ENCODE results near the gene HNRNPL. TPM values are rescaled to one million over a fixed set of nuclear protein-coding genes. Genes with fewer than 3 reads are reported as not detected.
"Not testable (repeated sequence)": the region's sequence is repeated elsewhere in the genome, so short reads cannot be mapped to it uniquely, and the experiment has no call there.

HNRNPL gene
- total RNA-seq, 1 donor from 2014 or later: 443 TPM

- Mint-ChIP-seq H3K4me1 (peaks cover 19% of the 10 kb centered on the region), H3K9me3 (no peaks in the 10 kb centered on the region), H3K4me3 (peak overlapping the region; percentile 73), H3K27me3 (ENCODE audit: low read depth) (no peaks in the 10 kb centered on the region), H3K36me3 (peaks cover 18% of the 10 kb centered on the region), H3K27ac (peak overlapping the region; percentile 97)
- no peak for DNase-seq (ENCODE audit: low spot score in 2 of 2, unreplicated experiment in 2 of 2)
- TF ChIP-seq, protein P1, sequence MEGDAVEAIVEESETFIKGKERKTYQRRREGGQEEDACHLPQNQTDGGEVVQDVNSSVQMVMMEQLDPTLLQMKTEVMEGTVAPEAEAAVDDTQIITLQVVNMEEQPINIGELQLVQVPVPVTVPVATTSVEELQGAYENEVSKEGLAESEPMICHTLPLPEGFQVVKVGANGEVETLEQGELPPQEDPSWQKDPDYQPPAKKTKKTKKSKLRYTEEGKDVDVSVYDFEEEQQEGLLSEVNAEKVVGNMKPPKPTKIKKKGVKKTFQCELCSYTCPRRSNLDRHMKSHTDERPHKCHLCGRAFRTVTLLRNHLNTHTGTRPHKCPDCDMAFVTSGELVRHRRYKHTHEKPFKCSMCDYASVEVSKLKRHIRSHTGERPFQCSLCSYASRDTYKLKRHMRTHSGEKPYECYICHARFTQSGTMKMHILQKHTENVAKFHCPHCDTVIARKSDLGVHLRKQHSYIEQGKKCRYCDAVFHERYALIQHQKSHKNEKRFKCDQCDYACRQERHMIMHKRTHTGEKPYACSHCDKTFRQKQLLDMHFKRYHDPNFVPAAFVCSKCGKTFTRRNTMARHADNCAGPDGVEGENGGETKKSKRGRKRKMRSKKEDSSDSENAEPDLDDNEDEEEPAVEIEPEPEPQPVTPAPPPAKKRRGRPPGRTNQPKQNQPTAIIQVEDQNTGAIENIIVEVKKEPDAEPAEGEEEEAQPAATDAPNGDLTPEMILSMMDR (IDR thresholded peaks at IDR 0.05; ENCODE audit: unreplicated experiment): no peak
These were observed 19.6 kb downstream of the HNRNPL start for GRCh38 chr19:38830039-38830733.

GRCh38 chr19:38829203-38829602 lies 20.6 kb downstream of the HNRNPL start:
- not testable (repeated sequence) for DNase-seq (ENCODE audit: low spot score in 2 of 2, unreplicated experiment in 2 of 2)
- H3K4me1 Mint-ChIP-seq: peaks cover 25% of the 10 kb centered on the region

DNA sequence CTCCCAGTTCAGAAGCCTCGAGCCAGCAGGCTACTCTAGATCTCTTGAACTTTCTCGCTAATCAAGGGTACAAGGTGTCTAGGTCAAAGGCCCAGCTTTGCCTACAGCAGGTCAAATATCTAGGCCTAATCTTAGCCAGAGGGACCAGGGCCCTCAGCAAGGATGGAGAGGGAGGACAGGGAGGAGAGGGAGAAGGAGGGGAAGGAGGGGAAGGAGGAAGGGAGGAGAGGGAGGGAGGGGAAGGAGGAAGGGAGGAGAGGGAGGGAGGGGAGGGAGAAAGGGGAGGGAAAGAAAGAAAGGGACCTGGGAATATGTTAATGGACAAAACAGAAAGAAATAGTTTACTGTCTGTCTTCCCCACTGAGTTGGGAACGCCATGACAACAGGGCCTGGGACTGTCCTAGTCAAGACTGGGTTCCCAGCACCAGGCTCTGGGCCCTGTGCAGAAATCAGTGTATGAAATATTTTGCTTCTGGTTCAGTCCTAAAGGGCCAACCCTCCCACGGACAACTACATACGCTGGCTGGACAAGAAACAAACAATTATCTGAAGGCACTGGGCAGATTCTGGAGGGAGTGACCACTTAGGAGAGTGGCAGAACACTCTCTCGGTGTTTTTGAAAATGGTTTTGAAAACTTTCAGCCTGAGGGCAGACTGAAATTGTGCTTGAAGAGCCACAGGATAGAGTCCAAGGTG lies 22.8 kb downstream of the HNRNPL start:
- TF ChIP-seq, protein P1 (IDR thresholded peaks at IDR 0.05; ENCODE audit: unreplicated experiment): no peak
- peaks cover 35% of the 10 kb centered on the region for H3K36me3 Mint-ChIP-seq
- no peaks in the 10 kb centered on the region for H3K9me3 Mint-ChIP-seq
- H3K4me1 Mint-ChIP-seq: peaks cover 28% of the 10 kb centered on the region
- H3K27ac Mint-ChIP-seq: no peak overlapping the region
- no peaks in the 10 kb centered on the region for H3K27me3 Mint-ChIP-seq (ENCODE audit: low read depth)
- no peak for DNase-seq (ENCODE audit: low spot score in 2 of 2, unreplicated experiment in 2 of 2)
- no peak overlapping the region for H3K4me3 Mint-ChIP-seq

More at GRCh38 chr19:38829203-38829602, 20.6 kb downstream of the HNRNPL start:
- H3K4me3 Mint-ChIP-seq; H3K27ac Mint-ChIP-seq; H3K27me3 Mint-ChIP-seq (ENCODE audit: low read depth); H3K9me3 Mint-ChIP-seq: not testable (repeated sequence)
- peaks cover 18% of the 10 kb centered on the region for H3K36me3 Mint-ChIP-seq

DNA sequence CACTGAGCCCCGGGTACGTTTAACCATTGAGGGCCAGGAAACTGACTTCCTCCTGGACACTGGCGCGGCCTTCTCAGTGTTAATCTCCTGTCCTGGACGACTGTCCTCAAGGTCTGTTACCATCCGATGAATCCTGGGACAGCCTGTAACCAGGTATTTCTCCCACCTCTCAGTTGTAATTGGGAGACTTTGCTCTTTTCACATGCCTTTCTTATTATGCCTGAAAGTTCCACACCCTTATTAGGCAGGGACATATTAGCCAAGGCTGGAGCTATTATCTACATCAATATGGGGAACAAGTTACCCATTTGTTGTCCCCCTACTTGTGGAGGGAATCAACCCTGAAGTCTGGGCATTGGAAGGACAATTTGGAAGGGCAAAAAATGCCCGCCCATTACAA lies 23.9 kb downstream of the HNRNPL start:
- H3K27me3 Mint-ChIP-seq (ENCODE audit: low read depth); H3K9me3 Mint-ChIP-seq; H3K27ac Mint-ChIP-seq; H3K4me3 Mint-ChIP-seq; DNase-seq (ENCODE audit: low spot score in 2 of 2, unreplicated experiment in 2 of 2): not testable (repeated sequence)
- Mint-ChIP-seq H3K4me1 (peaks cover 22% of the 10 kb centered on the region), H3K36me3 (peaks cover 41% of the 10 kb centered on the region)

GRCh38 chr19:38821230-38821825 lies 28.5 kb downstream of the HNRNPL start:
- not testable (repeated sequence) for H3K4me3 Mint-ChIP-seq; H3K27me3 Mint-ChIP-seq (ENCODE audit: low read depth); H3K9me3 Mint-ChIP-seq; H3K27ac Mint-ChIP-seq; DNase-seq (ENCODE audit: low spot score in 2 of 2, unreplicated experiment in 2 of 2)
- Mint-ChIP-seq H3K36me3 (peaks cover 43% of the 10 kb centered on the region), H3K4me1 (peaks cover 20% of the 10 kb centered on the region)

GRCh38 chr19:38819231-38819920 lies 30.4 kb downstream of the HNRNPL start:
- Mint-ChIP-seq H3K4me1 (peaks cover 14% of the 10 kb centered on the region), H3K27me3 (ENCODE audit: low read depth) (no peaks in the 10 kb centered on the region), H3K9me3 (no peaks in the 10 kb centered on the region), H3K27ac (peak overlapping the region; percentile 30), H3K4me3 (no peak overlapping the region), H3K36me3 (peaks cover 51% of the 10 kb centered on the region)
- no peak for DNase-seq (ENCODE audit: low spot score in 2 of 2, unreplicated experiment in 2 of 2)
- TF ChIP-seq, protein P1 (IDR thresholded peaks at IDR 0.05; ENCODE audit: unreplicated experiment): no peak

All from mesothelial cell of epicardium (in vitro differentiated cells).